K562 (cell line): ENCODE results near the gene HEPACAM. TPM values are rescaled to one million over a fixed set of nuclear protein-coding genes. Genes with fewer than 3 reads are reported as not detected.

ENCODE experiments used
- ATAC-seq: fragments of 200-7000 bp; cut with Tn5 transposase; 3 replicates; pipeline ENCODE4 v1.9.1; 2020; ENCODE audit warnings: moderate library complexity
- BruUV-seq: library from RNA; stranded (reverse); fragments of 400-500 nt; replicated peaks from 2 replicates; lab custom pipeline; 2021; lab: Mats Ljungman, UMichigan
- CTCF ChIA-PET: fragments of 300-600 bp; formaldehyde crosslinking; extraction: SDS; loops from one replicate; lab custom pipeline; 2021; ENCODE audit warnings: low intra/inter-chr PET ratio; lab: Yijun Ruan, JAX
- POLR2A ChIA-PET: fragments of 300-600, 350-650 bp; sonication (Branson Sonifier 250); formaldehyde crosslinking; extraction: SDS; loops from one replicate; lab custom pipeline; 2021; ENCODE audit warnings: antibody characterized with exemption, inconsistent platforms; lab: Yijun Ruan, JAX
- DNase-seq, 4 experiments: peaks; one replicate each; pipeline versions ENCODE4 v3.0.0 to v3.0.0-alpha.2; 2011 to 2018; ENCODE audit warnings: low spot score in 3 of 4, mixed read lengths in 3 of 4; ENCODE audit errors: extremely low read depth in 1 of 4
- FAIRE-seq: peaks from 2 replicates; lab custom pipeline; 2011; peaks lifted over from hg19 to GRCh38; lab: Jason Lieb, UNC
- H2AFZ ChIP-seq: 2 replicates; pipeline ENCODE4 v1.6.0; 2011; ENCODE audit warnings: low read depth, low read length, control low read depth, inconsistent platforms
- H3K27ac ChIP-seq: fragments of 200-600 bp; 3 replicates; pipeline ENCODE4 v1.8.0; 2011; ENCODE audit warnings: low read depth, mild to moderate bottlenecking, control low read depth, inconsistent platforms, low read length, moderate library complexity, mixed read lengths; ENCODE audit errors: extremely low read depth
- H3K27me3 ChIP-seq, 2 experiments: fragments of 300-600 bp in 1 of 2; 2 replicates in 1 of 2; 3 replicates in 1 of 2; pipeline versions ENCODE4 v1.6.0 to v1.8.0; 2011; ENCODE audit warnings: inconsistent platforms in 2 of 2, low read length in 2 of 2, mild to moderate bottlenecking in 1 of 2, mixed read lengths in 1 of 2, moderate library complexity in 1 of 2; ENCODE audit not compliant: control insufficient read depth in 2 of 2, insufficient read depth in 2 of 2
- H3K36me3 ChIP-seq: fragments of 300-600 bp; 3 replicates; pipeline ENCODE4 v1.8.0; 2011; ENCODE audit warnings: mild to moderate bottlenecking, low read length, inconsistent platforms; ENCODE audit not compliant: control insufficient read depth, insufficient read depth
- H3K4me1 ChIP-seq, 2 experiments: fragments of 200-600 bp in 1 of 2; replicated peaks in 1 of 2; 2 replicates in 1 of 2; 3 replicates in 1 of 2; pipeline versions ENCODE4 v1.5.1 to v1.8.0; 2011; ENCODE audit warnings: inconsistent platforms in 2 of 2, low read length in 2 of 2, mild to moderate bottlenecking in 1 of 2, mixed read lengths in 1 of 2, moderate library complexity in 1 of 2; ENCODE audit not compliant: control insufficient read depth in 2 of 2, insufficient read depth in 2 of 2
- H3K4me2 ChIP-seq: 2 replicates; pipeline ENCODE4 v1.6.1; 2011; ENCODE audit warnings: low read length, control low read depth, inconsistent platforms, mixed read lengths; ENCODE audit not compliant: insufficient read depth
- H3K4me3 ChIP-seq: fragments of 200-600 bp; sonication (generic), shearing (Covaris generic); 2 replicates; pipeline ENCODE4 v1.5.1; 2016; ENCODE audit warnings: control low read depth, inconsistent platforms
- H3K79me2 ChIP-seq: fragments of 200-600 bp; 3 replicates; pipeline ENCODE4 v1.8.0; 2011; ENCODE audit warnings: low read length, inconsistent platforms; ENCODE audit not compliant: control insufficient read depth, insufficient read depth
- H3K9ac ChIP-seq, 2 experiments: 2 replicates each; pipeline versions ENCODE4 v1.6.0 to v1.6.1; 2011; ENCODE audit warnings: low read depth in 2 of 2, low read length in 2 of 2, control low read depth in 1 of 2, inconsistent platforms in 1 of 2, mild to moderate bottlenecking in 1 of 2, mixed read lengths in 1 of 2; ENCODE audit not compliant: insufficient read depth in 1 of 2
- H3K9me1 ChIP-seq: one replicate; pipeline ENCODE4 v1.6.0; 2011; ENCODE audit warnings: inconsistent platforms, mild to moderate bottlenecking, low read length, moderate library complexity; ENCODE audit not compliant: control insufficient read depth, insufficient read depth
- H3K9me3 ChIP-seq: replicated peaks from 2 replicates; pipeline ENCODE4 v1.5.1; 2011; ENCODE audit warnings: low read depth, low read length, inconsistent platforms; ENCODE audit not compliant: control insufficient read depth, insufficient read depth
- H4K20me1 ChIP-seq: replicated peaks from 2 replicates; pipeline ENCODE4 v1.6.1; 2011; ENCODE audit warnings: low read length, inconsistent platforms, mixed read lengths; ENCODE audit not compliant: control insufficient read depth, insufficient read depth
- EHMT2 ChIP-seq: fragments of 450-650 bp; IDR thresholded peaks from 2 replicates; pipeline ENCODE4 v1.6.1; 2018; ENCODE audit warnings: antibody characterized with exemption
- GATAD2B ChIP-seq: fragments of 450-650 bp; IDR thresholded peaks from 2 replicates; pipeline ENCODE4 v1.6.1; 2017; ENCODE audit warnings: mild to moderate bottlenecking, borderline replicate concordance
- HDAC3 ChIP-seq: fragments of 450-650 bp; IDR thresholded peaks from 2 replicates; pipeline ENCODE4 v1.6.1; 2018; ENCODE audit warnings: borderline replicate concordance, mild to moderate bottlenecking, moderate library complexity; ENCODE audit not compliant: partially characterized antibody
- L3MBTL2 ChIP-seq: fragments of 450-650 bp; IDR thresholded peaks from 2 replicates; pipeline ENCODE4 v1.6.1; 2016; ENCODE audit warnings: mild to moderate bottlenecking, moderate library complexity
- MTF1 ChIP-seq: fragments of 250-450 bp; sonication (Bioruptor Pico); IDR thresholded peaks from 2 replicates; pipeline ENCODE4 v1.9.0; 2021; ENCODE audit warnings: moderate library complexity, mild to moderate bottlenecking, inconsistent platforms, borderline replicate concordance
- NCOA4 ChIP-seq: fragments of 450-650 bp; IDR thresholded peaks from 2 replicates; pipeline ENCODE4 v1.6.1; 2018; ENCODE audit warnings: mild to moderate bottlenecking; ENCODE audit not compliant: partially characterized antibody
- NFE2 ChIP-seq: IDR thresholded peaks from 2 replicates; pipeline ENCODE4 v1.6.1; 2014; ENCODE audit warnings: antibody characterized with exemption, low read depth
- NUFIP1 ChIP-seq: fragments of 450-650 bp; IDR thresholded peaks from 2 replicates; pipeline ENCODE4 v1.6.1; 2018; ENCODE audit not compliant: partially characterized antibody
- SP2 ChIP-seq: IDR thresholded peaks from 2 replicates; pipeline ENCODE4 v1.6.1; 2011; ENCODE audit warnings: mild to moderate bottlenecking, low read depth, low read length, moderate library complexity; ENCODE audit not compliant: poor library complexity, severe bottlenecking; ENCODE audit errors: extremely low read depth
- TCF3 ChIP-seq: sonication (generic); formaldehyde crosslinking; IDR thresholded peaks from 2 replicates; pipeline ENCODE4 v1.4.0; 2020; ENCODE audit warnings: mild to moderate bottlenecking, missing genetic modification reagents
- TCFL5 ChIP-seq: fragments of 250-450 bp; sonication (Bioruptor Pico); conservative IDR thresholded peaks from 2 replicates; pipeline ENCODE4 v1.6.1; 2021; ENCODE audit warnings: mild to moderate bottlenecking, moderate library complexity, matching md5 sums
- ZNF311 ChIP-seq: fragments of 250-450 bp; sonication (Bioruptor Pico); IDR thresholded peaks from 2 replicates; pipeline ENCODE4 v1.4.0; 2020; ENCODE audit warnings: mild to moderate bottlenecking, moderate library complexity
- ZNF316 ChIP-seq: fragments of 450-650 bp; IDR thresholded peaks from 2 replicates; pipeline ENCODE4 v1.6.1; 2016
- ZNF408 ChIP-seq: fragments of 250-450 bp; sonication (Bioruptor Pico); IDR thresholded peaks from 2 replicates; pipeline ENCODE4 v1.4.0; 2020; ENCODE audit warnings: low read depth, mild to moderate bottlenecking, moderate library complexity
- WGBS: fragments of 100-300 bp; shearing (Covaris generic); methylation state at CpG from one replicate; pipeline ENCODE4 v1.1.6; 2016; ENCODE audit warnings: low coverage, mixed read lengths; ENCODE audit not compliant: insufficient coverage; ENCODE audit errors: missing lambda C conversion rate; 5-methylcytosine and 5-hydroxymethylcytosine counted together
- in situ Hi-C: fragments of 300-500 bp; cut with MboI; formaldehyde crosslinking; loops from 4 replicates; pipeline ENCODE4 v1.15.0; 2018; ENCODE audit warnings: inconsistent platforms, mixed read lengths
- intact Hi-C: fragments of 100-400 bp; cut with micrococcal nuclease; formaldehyde crosslinking; loops from 2 replicates; pipeline ENCODE4 v1.14.2; 2022
- polyA plus RNA-seq, 8 experiments: library from polyadenylated mRNA; depleted of rRNA in 4 of 8; stranded (reverse) in 5 of 8; unstranded in 3 of 8; fragments of >200 nt; fragmentation: Nextera tagmentation in 2 of 8; fragmentation: Illumina TruSeq in 1 of 8; extraction: Ambion mirVana in 2 of 8; extraction: Trizol in 1 of 8; gene quantifications; 2 replicates each; pipeline versions ENCODE4 v1.2.1 to v1.2.3, GENCODE V29; 2011 to 2014; ENCODE audit warnings: inconsistent platforms in 1 of 8, missing spikeins in 1 of 8
- total RNA-seq, 7 experiments: library from RNA; depleted of rRNA in 6 of 7; stranded (reverse); fragments of >200 nt in 6 of 7; fragmentation: Illumina TruSeq in 2 of 7; extraction: Trizol in 2 of 7; gene quantifications; 2 replicates each; pipeline versions ENCODE4 v1.2.1 to v1.2.3, GENCODE V29; 2011 to 2021; ENCODE audit warnings: low replicate concordance in 1 of 7
- TF ChIP-seq, protein P1 (sequence below): fragments of 250-450 bp; sonication (Bioruptor Pico); IDR thresholded peaks from 2 replicates; pipeline ENCODE4 v1.4.0; 2020

HEPACAM gene
- total and polyA plus RNA-seq, 9 of the 15 experiments (the other 6 are each of a cell fraction or from before 2014, with no cell fraction given): not detected

DNA sequence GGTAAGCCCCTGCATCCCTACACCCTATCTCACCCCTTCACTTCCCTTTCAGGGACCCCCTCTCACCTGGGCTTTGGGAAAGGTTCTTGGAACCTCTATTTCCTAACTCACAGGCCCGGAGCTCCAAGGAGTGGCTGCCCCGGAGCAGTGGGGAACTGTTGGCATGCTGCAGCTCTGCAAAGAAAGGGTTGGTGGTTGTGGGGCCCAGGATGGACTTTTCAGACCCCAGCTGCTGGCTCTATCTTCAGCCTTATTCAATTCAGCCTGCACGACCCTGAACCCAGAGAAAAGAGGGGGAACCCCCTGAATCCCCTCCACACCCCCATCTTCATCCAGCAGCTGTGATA is 48.2 kb downstream of the HEPACAM start:
- no peak for FAIRE-seq
- CTCF ChIA-PET: no interaction called here
- no peak overlapping the region for H3K4me2 ChIP-seq

DNA sequence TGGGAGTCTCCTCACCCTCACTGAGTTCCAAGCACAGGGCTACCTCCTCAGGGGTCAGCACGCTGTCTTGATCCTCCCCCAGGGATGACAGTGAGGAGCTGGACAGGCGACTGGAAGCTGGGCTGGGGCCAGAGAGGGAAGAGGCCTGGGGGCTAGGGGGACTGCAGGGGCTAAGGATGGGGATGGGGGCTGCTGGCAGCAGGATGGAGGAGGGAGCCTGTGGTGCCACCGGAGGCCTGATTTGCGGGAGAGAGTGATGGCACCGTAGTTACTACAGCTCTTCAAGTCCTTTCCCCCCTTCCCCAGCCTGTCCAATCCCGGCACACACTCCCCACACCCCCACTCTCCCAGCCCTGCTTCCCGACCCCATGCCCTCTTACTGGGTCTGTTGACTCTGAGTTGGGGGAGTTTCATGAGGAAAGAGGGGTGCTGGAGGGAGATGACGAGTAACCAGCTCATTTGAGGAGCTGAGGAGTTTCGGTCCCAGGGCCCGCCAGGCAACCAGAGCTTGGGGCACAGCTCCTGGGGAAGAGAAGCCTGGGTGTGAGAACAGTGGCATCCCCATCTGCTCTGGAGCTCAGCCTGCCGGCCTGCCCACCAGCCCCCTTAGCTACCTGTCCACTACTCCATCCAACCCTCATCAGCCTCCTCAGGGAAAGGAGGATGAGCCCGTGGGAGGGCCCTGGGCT is 48.7 kb downstream of the HEPACAM start:
- Histone ChIP-seq H4K20me1 (0 out of 2 replicates have a peak, but pooled peaks cover 3% of the 10 kb centered on the region), H3K4me2 (no peak overlapping the region), H3K79me2 (no peaks in the 10 kb centered on the region), H3K4me1 (peaks cover 6 to 7% of the 10 kb centered on the region in 2 experiments; a peak in 2 of 5 replicates), H3K27me3 (peaks cover 11 to 66% of the 10 kb centered on the region in 2 experiments; a peak in 4 of 5 replicates), H3K27ac (no peak overlapping the region), H3K9me1 (no peaks in the 10 kb centered on the region), H3K9me3 (no peaks in the 10 kb centered on the region), H3K36me3 (no peaks in the 10 kb centered on the region), H2AFZ (no peak overlapping the region), H3K9ac (no peak overlapping the region), H3K4me3 (no peak overlapping the region)
- FAIRE-seq (no peak), DNase-seq (no peak), ATAC-seq (no peak)
- BruUV-seq: no TSS peak
- in situ Hi-C loops: no loop called here
- intact Hi-C loops: no loop called here
- POLR2A ChIA-PET: interaction anchor here (0.7 kb wide), 2 partner anchors 18 to 32 kb away, joined by 3 read pairs; no protein-coding TSS in a partner anchor
- 2% methylated on average over 6 of the region's 12 CpGs for WGBS
- CTCF ChIA-PET: no interaction called here
- no peak for TF ChIP-seq EHMT2
- no peak for TF ChIP-seq L3MBTL2
- no peak for TF ChIP-seq SP2
- no peak for TF ChIP-seq HDAC3
- TF ChIP-seq, protein P1, sequence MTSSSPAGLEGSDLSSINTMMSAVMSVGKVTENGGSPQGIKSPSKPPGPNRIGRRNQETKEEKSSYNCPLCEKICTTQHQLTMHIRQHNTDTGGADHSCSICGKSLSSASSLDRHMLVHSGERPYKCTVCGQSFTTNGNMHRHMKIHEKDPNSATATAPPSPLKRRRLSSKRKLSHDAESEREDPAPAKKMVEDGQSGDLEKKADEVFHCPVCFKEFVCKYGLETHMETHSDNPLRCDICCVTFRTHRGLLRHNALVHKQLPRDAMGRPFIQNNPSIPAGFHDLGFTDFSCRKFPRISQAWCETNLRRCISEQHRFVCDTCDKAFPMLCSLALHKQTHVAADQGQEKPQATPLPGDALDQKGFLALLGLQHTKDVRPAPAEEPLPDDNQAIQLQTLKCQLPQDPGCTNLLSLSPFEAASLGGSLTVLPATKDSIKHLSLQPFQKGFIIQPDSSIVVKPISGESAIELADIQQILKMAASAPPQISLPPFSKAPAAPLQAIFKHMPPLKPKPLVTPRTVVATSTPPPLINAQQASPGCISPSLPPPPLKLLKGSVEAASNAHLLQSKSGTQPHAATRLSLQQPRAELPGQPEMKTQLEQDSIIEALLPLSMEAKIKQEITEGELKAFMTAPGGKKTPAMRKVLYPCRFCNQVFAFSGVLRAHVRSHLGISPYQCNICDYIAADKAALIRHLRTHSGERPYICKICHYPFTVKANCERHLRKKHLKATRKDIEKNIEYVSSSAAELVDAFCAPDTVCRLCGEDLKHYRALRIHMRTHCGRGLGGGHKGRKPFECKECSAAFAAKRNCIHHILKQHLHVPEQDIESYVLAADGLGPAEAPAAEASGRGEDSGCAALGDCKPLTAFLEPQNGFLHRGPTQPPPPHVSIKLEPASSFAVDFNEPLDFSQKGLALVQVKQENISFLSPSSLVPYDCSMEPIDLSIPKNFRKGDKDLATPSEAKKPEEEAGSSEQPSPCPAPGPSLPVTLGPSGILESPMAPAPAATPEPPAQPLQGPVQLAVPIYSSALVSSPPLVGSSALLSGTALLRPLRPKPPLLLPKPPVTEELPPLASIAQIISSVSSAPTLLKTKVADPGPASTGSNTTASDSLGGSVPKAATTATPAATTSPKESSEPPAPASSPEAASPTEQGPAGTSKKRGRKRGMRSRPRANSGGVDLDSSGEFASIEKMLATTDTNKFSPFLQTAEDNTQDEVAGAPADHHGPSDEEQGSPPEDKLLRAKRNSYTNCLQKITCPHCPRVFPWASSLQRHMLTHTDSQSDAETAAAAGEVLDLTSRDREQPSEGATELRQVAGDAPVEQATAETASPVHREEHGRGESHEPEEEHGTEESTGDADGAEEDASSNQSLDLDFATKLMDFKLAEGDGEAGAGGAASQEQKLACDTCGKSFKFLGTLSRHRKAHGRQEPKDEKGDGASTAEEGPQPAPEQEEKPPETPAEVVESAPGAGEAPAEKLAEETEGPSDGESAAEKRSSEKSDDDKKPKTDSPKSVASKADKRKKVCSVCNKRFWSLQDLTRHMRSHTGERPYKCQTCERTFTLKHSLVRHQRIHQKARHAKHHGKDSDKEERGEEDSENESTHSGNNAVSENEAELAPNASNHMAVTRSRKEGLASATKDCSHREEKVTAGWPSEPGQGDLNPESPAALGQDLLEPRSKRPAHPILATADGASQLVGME: no peak
- no peak for TF ChIP-seq TCFL5 (CRISPR knock-in tag)

More for the DNA sequence above, 48.2 kb downstream of the HEPACAM start:
- no peak for DNase-seq
- 0 out of 2 replicates have a peak, but pooled peaks cover under 1% of the 10 kb centered on the region for H4K20me1 ChIP-seq
- H3K79me2 ChIP-seq: no peaks in the 10 kb centered on the region
- in situ Hi-C loops (no loop called here), intact Hi-C loops (no loop called here)
- H3K9me1 ChIP-seq: no peaks in the 10 kb centered on the region
- TF ChIP-seq ZNF311 (CRISPR knock-in tag) (no peak), NCOA4 (no peak), NFE2 (no peak), ZNF316 (no peak), MTF1 (CRISPR knock-in tag) (no peak), GATAD2B (no peak), NUFIP1 (no peak), ZNF408 (CRISPR knock-in tag) (no peak), TCF3 (CRISPR knock-in tag) (no peak)
- POLR2A ChIA-PET: interaction anchor here (0.7 kb wide), 1 partner anchor 32 kb away, joined by 3 read pairs; no protein-coding TSS in a partner anchor
- no TSS peak for BruUV-seq
- H3K9ac ChIP-seq: no peak overlapping the region
- no peak for ATAC-seq
- peaks cover 14 to 61% of the 10 kb centered on the region in 2 experiments; a peak in 4 of 5 replicates for H3K27me3 ChIP-seq
- 0% methylated on average over 3 of the region's 3 CpGs for WGBS
- H3K4me1 ChIP-seq: peaks cover 6 to 7% of the 10 kb centered on the region in 2 experiments; a peak in 2 of 5 replicates
- no peaks in the 10 kb centered on the region for H3K9me3 ChIP-seq
- H3K27ac ChIP-seq: no peak overlapping the region
- H3K36me3 ChIP-seq: no peaks in the 10 kb centered on the region
- no peak overlapping the region for H3K4me3 ChIP-seq
- no peak overlapping the region for H2AFZ ChIP-seq
